AG09319 (cell line): ENCODE measurements around the gene PRKCD.

Experiments
- DNase-seq: peaks from one replicate; pipeline ENCODE4 v3.0.0-alpha.2; 2010; ENCODE audit warnings: low read depth; ENCODE audit errors: extremely low read depth
- CTCF ChIP-seq: IDR thresholded peaks from 2 replicates; pipeline ENCODE4 v1.5.1; 2011; ENCODE audit warnings: low read depth, mild to moderate bottlenecking, inconsistent platforms, low read length, moderate library complexity

Gene PRKCD

GRCh38 chr3:53188136-53188685, 27.2 kb downstream of the PRKCD start:
- no peak for DNase-seq
- no peak for TF ChIP-seq CTCF

DNA sequence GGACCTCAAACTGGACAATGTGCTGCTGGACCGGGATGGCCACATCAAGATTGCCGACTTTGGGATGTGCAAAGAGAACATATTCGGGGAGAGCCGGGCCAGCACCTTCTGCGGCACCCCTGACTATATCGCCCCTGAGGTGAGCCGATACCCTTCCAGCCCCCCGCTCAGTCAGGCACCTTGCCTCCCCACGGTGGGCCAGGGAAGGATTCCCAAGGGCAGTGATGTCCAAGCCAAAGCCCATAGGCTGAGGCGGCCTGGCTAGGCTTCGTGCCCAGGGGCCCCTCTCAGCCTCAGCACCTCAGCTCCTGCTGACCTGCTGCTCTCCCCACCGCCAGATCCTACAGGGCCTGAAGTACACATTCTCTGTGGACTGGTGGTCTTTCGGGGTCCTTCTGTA, 27.7 kb downstream of the PRKCD start:
- no peak for DNase-seq
- TF ChIP-seq CTCF, result no peak

- no peak for DNase-seq
- TF ChIP-seq CTCF, result no peak
Measured at GRCh38 chr3:53189276-53189675, 28.3 kb downstream of the PRKCD start.

DNA sequence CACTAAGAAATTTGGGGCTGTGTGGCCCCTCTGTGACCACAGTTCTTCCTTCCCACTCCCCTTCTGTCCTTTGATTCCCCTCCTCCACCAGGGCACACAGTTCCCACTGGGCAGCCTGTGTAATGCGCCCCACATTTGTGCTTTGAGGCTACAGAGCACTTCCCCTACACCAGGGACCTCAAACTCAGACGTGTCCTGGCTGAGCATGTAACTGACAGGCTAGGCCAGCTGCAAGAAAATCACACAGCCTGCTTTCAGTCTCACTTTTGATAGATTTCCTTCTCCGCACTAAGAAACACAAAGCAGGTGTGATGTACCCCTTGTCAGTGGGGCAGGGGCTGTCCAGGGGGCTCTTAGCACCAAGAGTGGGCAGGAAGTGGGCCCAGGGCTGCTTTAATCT, 29.6 kb downstream of the PRKCD start:
- no peak for TF ChIP-seq CTCF
- DNase-seq, result no peak

DNA sequence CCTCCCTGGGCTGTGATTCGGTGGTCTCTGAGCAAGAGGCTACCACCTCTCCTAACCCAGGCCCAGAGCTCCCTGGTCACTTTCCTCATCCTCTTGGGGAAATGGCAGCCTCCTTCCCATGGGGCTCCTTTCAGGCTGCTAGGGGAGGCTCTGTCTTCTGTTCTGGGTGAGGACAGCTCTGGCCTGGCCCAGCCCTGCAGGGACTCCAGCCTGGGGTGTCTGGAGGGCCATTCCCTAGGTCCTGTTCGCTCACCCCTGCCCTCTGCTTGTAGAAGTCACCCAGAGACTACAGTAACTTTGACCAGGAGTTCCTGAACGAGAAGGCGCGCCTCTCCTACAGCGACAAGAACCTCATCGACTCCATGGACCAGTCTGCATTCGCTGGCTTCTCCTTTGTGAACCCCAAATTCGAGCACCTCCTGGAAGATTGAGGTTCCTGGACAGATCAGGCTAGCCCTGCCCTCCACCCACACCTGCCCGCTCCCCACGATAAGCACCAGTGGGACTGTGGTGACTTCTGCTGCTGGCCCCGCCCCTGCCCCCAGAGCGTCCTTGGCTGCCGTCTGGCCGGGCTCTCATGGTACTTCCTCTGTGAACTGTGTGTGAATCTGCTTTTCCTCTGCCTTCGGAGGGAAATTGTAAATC, 30.9 kb downstream of the PRKCD start:
- DNase-seq, result no peak
- TF ChIP-seq CTCF, result no peak

- no peak for DNase-seq
- no peak for TF ChIP-seq CTCF
Measured at GRCh38 chr3:53192608-53193007, 31.6 kb downstream of the PRKCD start.

DNA sequence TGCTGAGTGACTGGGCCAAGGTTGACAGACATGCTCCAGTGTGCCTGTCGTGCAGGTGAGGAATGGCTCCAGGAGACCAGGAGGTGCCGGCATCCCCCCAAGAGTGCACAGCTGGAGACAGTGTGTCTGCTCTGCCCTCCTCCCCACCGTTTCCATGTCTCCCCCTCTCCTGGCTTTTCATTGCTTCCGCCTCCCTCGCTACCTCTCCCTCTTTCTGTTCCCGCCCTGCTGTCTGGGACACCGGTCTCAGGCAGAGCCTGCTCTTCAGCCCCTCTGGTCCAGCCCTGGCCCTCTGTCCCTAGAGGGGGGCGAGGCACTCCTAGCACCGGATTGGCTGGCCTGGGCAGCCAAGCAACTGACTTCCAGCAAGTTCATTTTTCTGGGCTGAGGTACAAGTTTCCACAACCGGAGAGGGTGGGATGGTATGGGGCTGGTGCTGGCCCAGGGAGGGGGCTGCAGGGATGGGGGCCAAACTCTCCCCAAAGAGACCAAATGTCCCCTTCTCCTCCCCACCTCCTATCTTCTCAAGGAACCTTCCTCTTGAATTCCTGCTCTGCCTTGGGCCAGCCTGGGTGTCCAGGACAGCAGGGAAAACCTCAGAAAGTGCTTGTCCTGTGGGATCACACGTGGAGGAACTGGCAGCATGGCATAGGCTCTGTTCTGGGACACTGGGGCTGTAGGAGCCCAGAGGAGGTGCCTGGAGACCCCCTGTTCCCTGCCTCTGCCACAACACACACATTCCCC, 32.6 kb downstream of the PRKCD start:
- no peak for TF ChIP-seq CTCF

More for the DNA sequence above, 32.6 kb downstream of the PRKCD start:
- no peak for DNase-seq
